ENCODE results near the gene TMEM132D.

- TF ChIP-seq EZH2phosphoT487 (IDR thresholded peaks at IDR 0.05; ENCODE audit: borderline replicate concordance, low read depth, low read length), result no peak
- TF ChIP-seq CTCF (conservative IDR thresholded peaks at IDR 0.05; ENCODE audit: low read length), result no peak
These were observed 733.9 kb downstream of the TMEM132D start for GRCh38 chr12:129169928-129170327.

Measured in OCI-LY7 (cell line).